HG03521 (cell line): ENCODE data around the gene CPT1C.
"Not testable (repeated sequence)": the region's sequence is repeated elsewhere in the genome, so short reads cannot be mapped to it uniquely, and the experiment has no call there.

Experiments
- ATAC-seq: cut with Tn5 transposase; IDR thresholded peaks from one replicate; pipeline ENCODE4 v1.9.1; 2021; ENCODE audit warnings: mild to moderate bottlenecking, moderate library complexity; ENCODE audit not compliant: unreplicated experiment

The CPT1C gene

DNA sequence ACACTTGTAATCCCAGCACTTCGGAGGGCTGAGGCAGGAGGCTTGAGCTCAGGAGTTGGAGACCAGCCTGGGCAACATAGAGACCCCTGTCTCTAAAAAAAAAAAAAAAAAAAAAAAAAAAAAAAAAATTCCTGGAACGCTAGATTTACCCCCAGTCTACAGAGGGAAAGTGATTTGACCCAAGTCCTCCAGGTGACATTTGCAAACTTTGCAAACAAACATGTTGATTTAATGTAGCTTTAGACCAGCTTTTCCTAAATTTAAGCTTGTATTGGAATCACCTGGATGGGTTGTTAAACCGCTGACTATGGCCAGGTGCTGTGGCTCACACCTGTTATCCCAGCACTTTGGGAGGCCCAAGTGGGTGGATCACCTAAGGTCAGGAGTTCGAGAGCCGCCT is 8.4 kb downstream of the CPT1C start:
- ATAC-seq = no peak

DNA sequence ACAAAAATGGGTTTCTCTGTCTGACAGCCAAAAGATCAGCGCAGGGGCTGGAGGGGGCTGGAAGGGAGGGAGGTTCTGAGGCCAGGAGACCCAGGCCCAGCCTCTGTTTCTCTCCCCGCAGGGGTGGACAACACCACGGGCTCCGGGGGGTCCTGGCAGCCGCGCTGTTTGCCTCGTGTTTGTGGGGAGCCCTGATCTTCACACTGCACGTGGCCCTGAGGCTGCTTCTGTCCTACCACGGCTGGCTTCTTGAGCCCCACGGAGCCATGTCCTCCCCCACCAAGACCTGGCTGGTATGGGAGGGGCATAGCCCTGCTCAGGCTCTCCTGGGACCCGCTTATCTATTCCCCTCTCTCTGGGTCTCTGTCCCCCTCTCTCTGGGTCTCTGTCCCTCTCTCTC is 9.6 kb downstream of the CPT1C start:
- no peak for ATAC-seq

DNA sequence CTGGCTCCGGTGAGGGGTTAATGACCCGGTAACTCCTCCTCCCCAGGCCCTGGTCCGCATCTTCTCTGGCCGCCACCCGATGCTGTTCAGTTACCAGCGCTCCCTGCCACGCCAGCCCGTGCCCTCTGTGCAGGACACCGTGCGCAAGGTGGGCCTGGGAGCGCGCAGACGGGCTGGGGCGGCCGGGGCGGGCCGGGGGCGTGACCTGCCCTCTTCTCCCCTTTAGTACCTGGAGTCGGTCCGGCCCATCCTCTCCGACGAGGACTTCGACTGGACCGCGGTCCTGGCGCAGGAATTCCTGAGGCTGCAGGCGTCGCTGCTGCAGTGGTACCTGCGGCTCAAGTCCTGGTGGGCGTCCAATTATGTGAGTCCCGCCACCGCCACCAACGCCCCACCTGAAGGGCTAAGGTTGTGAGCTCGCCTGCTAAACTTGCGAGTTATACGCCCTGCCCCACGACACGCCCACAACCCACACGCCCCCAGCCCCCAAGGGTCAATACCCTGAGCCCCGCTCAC is 10.4 kb downstream of the CPT1C start:
- no peak for ATAC-seq

DNA sequence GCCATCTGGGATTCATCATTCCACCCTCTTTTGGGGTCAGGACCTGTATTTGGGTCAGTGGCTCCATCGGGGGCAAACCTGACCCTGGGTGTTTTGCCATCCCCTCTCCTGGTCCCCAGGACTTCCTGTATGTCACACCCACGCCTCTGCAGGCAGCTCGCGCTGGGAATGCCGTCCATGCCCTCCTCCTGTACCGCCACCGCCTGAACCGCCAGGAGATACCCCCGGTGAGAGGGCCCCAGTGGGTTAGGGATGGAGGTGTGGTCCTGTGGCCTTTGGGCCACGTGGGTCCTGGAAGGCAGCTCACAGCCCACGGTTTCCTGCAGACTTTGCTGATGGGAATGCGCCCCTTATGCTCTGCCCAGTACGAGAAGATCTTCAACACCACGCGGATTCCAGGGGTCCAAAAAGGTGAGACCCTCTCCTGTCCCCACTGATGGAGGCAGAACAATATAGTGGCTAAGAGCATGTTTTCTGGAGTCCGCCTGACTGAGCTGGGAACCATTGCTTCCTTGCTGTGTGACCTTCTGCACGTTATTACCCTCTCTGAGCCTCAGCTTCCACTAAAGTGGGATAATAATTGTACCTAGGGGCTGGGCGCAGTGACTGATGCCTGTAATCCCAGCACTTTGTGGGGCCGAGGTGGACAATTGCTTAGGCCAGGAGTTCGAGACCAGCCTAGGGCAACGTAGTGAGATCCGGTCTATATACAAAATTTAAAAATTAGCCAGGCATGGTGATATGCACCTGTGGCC is 14.1 kb downstream of the CPT1C start:
- no peak for ATAC-seq

DNA sequence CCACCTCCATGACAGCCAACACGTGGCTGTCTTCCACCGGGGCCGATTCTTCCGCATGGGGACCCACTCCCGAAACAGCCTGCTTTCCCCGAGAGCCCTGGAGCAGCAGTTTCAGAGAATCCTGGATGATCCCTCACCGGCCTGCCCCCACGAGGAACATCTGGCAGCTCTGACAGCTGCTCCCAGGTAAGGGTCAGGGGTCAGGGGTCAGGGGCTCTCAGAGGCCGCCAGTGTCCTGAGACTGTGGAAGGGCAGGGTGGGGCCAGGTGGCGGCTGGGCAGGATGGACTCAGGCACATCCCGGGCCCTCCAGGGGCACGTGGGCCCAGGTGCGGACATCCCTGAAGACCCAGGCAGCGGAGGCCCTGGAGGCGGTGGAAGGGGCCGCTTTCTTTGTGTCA is 15.0 kb downstream of the CPT1C start:
- ATAC-seq = no peak

DNA sequence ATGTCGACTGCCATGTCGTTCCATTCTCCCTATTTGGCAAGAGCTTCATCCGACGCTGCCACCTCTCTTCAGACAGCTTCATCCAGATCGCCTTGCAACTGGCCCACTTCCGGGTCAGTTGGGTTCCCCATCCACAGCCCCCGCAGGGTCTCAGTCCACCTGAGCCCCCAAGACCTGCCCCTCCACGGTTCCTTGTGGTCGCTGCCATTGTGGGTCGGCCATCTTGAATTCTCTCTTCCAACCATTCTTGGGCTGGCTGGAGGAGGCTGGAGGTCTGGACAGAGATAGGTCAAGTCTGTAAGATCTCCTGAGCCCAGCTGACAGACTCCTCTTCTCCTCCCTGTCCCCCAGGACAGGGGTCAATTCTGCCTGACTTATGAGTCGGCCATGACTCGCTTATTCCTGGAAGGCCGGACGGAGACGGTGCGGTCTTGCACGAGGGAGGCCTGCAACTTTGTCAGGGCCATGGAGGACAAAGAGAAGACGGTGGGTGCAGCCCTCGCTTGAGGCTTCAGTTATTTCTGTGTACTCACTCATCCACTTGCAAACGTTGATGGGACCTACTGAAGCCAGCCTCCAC is 19.5 kb downstream of the CPT1C start:
- ATAC-seq = no peak

- no peak for ATAC-seq
Observed at GRCh38 chr19:49712397-49712859, 21.5 kb downstream of the CPT1C start.

GRCh38 chr19:49713236-49713845 is 22.4 kb downstream of the CPT1C start:
- ATAC-seq = no peak

- ATAC-seq = no peak
Observed at GRCh38 chr19:49716154-49716553, 25.2 kb downstream of the CPT1C start.

DNA sequence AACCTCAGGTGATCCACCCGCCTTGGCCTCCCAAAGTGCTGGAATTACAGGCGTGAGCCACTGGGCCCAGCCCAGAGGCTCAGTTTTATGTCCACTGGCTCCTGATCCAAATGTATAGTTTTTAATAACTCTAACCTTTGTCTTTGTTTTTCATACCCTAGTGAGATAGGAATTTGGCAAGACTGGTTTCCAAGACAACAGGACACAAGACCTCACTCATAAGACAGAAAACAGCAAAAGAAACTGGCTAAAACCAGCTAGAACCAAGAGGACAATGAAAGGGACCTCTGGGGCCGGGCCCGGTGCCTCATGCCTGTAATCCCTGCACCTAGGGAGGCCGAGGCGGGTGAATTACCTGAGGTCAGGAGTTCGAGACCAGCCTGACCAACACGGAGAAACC is 27.6 kb downstream of the CPT1C start:
- ATAC-seq = no peak

GRCh38 chr19:49718991-49719390 is 28.1 kb downstream of the CPT1C start:
- no peak for ATAC-seq

- not testable (repeated sequence) for ATAC-seq
Observed at GRCh38 chr19:49719420-49719819, 28.5 kb downstream of the CPT1C start.

DNA sequence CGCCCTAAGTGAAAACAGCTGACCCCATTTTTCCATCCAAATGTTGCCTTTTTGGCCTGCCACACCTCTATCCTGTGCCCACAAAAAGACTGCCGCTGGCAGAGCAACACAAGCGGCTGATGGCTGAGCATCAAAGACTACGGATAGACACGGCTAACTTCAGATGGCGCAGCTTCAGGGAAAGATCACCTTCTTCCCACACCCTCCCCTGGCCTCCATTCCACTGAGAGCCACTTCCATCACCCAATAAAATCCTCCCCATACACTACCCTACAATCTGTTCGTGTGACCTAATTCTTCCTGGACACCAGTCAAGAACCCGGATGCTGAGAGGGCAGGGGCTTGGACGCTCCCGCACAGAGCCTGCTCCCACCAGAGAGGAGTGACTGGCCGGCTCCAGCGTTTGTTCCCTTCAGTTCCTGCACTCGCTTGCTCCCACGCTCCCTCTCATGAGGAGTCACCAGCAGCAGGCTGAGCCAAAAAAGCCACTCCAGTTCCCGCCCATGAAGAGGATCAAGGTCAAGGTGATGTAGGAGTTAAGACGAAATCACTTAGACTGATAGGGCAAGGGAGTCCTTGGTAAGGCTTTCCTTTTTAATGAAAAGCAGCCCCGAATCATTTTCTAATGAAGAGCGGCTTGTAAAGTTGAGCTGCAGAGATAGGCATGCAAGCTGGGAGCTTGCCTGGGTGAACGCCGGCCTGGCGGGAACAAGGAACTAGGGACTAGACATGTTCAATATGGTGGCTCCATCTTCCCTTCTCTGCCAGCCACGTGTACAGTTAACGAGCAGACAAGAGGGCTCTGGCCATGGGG is 36.5 kb downstream of the CPT1C start:
- ATAC-seq = no peak

DNA sequence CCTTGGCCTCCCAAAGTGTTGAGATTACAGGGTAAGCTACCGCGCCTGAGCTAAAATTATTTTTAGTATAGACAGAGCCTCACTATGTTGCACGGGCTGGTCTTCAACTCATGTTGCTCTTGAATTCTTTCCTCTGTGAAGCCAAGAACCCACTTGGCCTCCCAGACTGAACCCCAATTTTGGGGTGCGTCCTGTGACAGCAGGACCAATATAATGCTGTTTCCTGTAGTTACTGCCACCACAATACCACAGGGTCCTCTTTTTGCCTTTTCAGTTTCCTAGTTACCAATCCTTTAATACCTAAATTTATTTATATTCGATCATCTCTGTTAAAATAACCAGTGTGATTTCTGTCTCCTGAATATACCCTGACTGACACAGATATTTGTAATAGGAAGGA is 39.2 kb downstream of the CPT1C start:
- ATAC-seq = no peak

GRCh38 chr19:49738268-49738667 is 47.4 kb downstream of the CPT1C start:
- no peak for ATAC-seq

- no peak for ATAC-seq
Observed at GRCh38 chr19:49739098-49739497, 48.2 kb downstream of the CPT1C start.

DNA sequence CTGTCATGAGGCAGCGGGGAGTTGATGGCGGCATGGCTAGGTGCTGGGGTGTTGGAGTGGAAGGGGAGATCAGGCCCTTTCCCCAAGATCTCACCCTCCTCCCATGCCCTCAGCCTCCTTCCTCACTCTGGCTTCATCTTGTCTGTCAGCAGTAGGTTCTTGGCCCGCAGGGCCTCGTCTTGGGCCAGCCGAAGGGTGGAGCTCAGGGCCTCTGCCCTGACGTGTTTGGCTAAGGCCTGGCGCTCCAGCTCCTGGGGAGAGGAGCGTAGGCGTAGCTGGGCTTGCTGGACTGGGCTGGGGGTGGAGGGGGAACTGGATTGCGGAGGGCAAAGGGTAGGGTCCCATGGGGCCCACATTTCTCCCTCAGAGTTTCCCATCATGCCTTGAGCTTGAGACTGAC is 49.0 kb downstream of the CPT1C start:
- ATAC-seq = no peak

GRCh38 chr19:49741210-49741844 is 50.4 kb downstream of the CPT1C start:
- no peak for ATAC-seq

DNA sequence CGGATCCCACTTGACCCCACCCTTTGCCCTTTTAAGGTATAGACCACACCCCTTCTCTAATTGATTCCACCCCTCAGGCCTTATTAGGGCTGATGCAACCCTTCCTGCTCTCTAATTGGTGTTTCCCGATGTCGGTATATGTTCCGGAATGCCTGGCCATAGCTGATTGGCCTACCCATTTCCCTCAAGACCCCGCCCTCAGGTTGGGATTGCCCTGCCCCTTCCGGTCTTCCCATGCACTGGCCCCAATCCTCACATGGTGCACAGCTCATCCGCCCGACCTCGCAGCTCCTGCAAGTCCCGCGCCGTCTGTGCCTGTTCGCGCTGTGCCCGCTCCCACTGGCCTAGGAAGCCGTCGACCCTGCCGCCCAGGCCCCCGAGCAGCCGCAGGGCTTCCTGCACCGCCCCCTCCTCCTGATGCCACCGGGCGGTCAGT is 54.0 kb downstream of the CPT1C start:
- ATAC-seq = no peak

- ATAC-seq = no peak
Observed at GRCh38 chr19:49746206-49746958, 55.5 kb downstream of the CPT1C start.
